Right cardiac atrium (tissue), 5 donors: ENCODE measurements around the gene CNIH2. TPM values are rescaled to one million over a fixed set of nuclear protein-coding genes. Genes with fewer than 3 reads are reported as not detected.

Experiments used
- polyA plus RNA-seq: library from polyadenylated mRNA; stranded (reverse); fragments of 200-250 nt; gene quantifications from one replicate; pipeline ENCODE4 v1.2.3, GENCODE V29; 2013
- total RNA-seq, 4 donors: library from RNA; stranded (reverse); fragmentation: NEBNext Ultra II Directional; extraction: Animal tissue kit (Norgen Biotek cat#: 25700); gene quantifications; one replicate each; pipeline ENCODE4 v1.2.1, GENCODE V29; 2021
- donor health status: healthy with polysubstance abuse.
- donor health status: DM: no; HTN: yes; CAD: no.
- donor health status: DM: no; HTN: no; CAD: no.
- donor health status: DM: no; HTN: yes; CAD: no; lungs with severe emphysema.
- donor health status: DM: yes; HTN: yes; CAD: no.

CNIH2 gene
- total and polyA plus RNA-seq, 5 donors = 0.23 to 0.47 (median 0.25) TPM; not detected in 2

Other genes starting within 250 kb of the CNIH2 start
- gene GAL3ST3, start 229.0 kb upstream of the CNIH2 start, total RNA-seq = 10 to 100 TPM; 10.8 to 13.6 (median 12.1) TPM
- gene GAL3ST3, start 229.0 kb upstream of the CNIH2 start, polyA plus RNA-seq = 8.9 TPM
- 10 to 100 TPM; 84.4 to 97.7 (median 91.7) TPM for gene SF3B2, start 225.8 kb upstream of the CNIH2 start, total RNA-seq
- gene SF3B2, start 225.8 kb upstream of the CNIH2 start, polyA plus RNA-seq = 62.1 TPM
- gene PACS1, start 207.9 kb upstream of the CNIH2 start, total RNA-seq = 10 to 100 TPM; 48.3 to 82.5 (median 56.5) TPM
- gene PACS1, start 207.9 kb upstream of the CNIH2 start, polyA plus RNA-seq = 30.9 TPM
- gene KLC2, start 20.5 kb upstream of the CNIH2 start, total RNA-seq = 10 to 100 TPM; 27.8 to 33.4 (median 30.6) TPM
- gene KLC2, start 20.5 kb upstream of the CNIH2 start, polyA plus RNA-seq = 34.7 TPM
- 100 to 1,000 TPM; 114 to 129 (median 125) TPM for gene RAB1B, start 9.5 kb upstream of the CNIH2 start, total RNA-seq
- gene RAB1B, start 9.5 kb upstream of the CNIH2 start, polyA plus RNA-seq = 170 TPM
- gene YIF1A, start 11.0 kb downstream of the CNIH2 start, total RNA-seq = 10 to 100 TPM; 48.0 to 65.3 (median 50.5) TPM
- 56.1 TPM for gene YIF1A, start 11.0 kb downstream of the CNIH2 start, polyA plus RNA-seq
- under 1 TPM; 0.20 to 0.31 (median 0.26) TPM for gene TMEM151A, start 13.7 kb downstream of the CNIH2 start, total RNA-seq
- 0.45 TPM for gene TMEM151A, start 13.7 kb downstream of the CNIH2 start, polyA plus RNA-seq
- 10 to 100 TPM; 10.5 to 22.9 (median 21.9) TPM for gene CD248, start 38.9 kb downstream of the CNIH2 start, total RNA-seq
- 12.0 TPM for gene CD248, start 38.9 kb downstream of the CNIH2 start, polyA plus RNA-seq
- gene RIN1, start 58.3 kb downstream of the CNIH2 start, total RNA-seq = 1 to 10 TPM; 2.0 to 3.8 (median 2.2) TPM
- gene RIN1, start 58.3 kb downstream of the CNIH2 start, polyA plus RNA-seq = 1.6 TPM
- gene BRMS1, start 66.9 kb downstream of the CNIH2 start, total RNA-seq = 10 to 100 TPM; 12.7 to 19.8 (median 15.0) TPM
- 26.0 TPM for gene BRMS1, start 66.9 kb downstream of the CNIH2 start, polyA plus RNA-seq
- 10 to 100 TPM; 43.9 to 67.1 (median 57.0) TPM for gene B4GAT1, start 69.5 kb downstream of the CNIH2 start, total RNA-seq
- gene B4GAT1, start 69.5 kb downstream of the CNIH2 start, polyA plus RNA-seq = 60.2 TPM
- 10 to 100 TPM; 18.7 to 33.2 (median 30.0) TPM for gene SLC29A2, start 93.6 kb downstream of the CNIH2 start, total RNA-seq
- gene SLC29A2, start 93.6 kb downstream of the CNIH2 start, polyA plus RNA-seq = 24.3 TPM
- gene NPAS4, start 142.9 kb downstream of the CNIH2 start, total RNA-seq = under 1 TPM; 0.09 to 0.84 (median 0.14) TPM
- gene NPAS4, start 142.9 kb downstream of the CNIH2 start, polyA plus RNA-seq = 0.84 TPM
- gene MRPL11, start 160.7 kb downstream of the CNIH2 start, total RNA-seq = 10 to 100 TPM; 47.5 to 53.0 (median 50.1) TPM
- 62.6 TPM for gene MRPL11, start 160.7 kb downstream of the CNIH2 start, polyA plus RNA-seq
- gene PELI3, start 188.7 kb downstream of the CNIH2 start, total RNA-seq = 10 to 100 TPM in 3 of 4 donors, 1 to 10 TPM in 1; 9.9 to 14.2 (median 12.8) TPM
- 12.8 TPM for gene PELI3, start 188.7 kb downstream of the CNIH2 start, polyA plus RNA-seq
- 10 to 100 TPM in 3 of 4 donors, 1 to 10 TPM in 1; 9.5 to 16.2 (median 14.7) TPM for gene DPP3, start 202.3 kb downstream of the CNIH2 start, total RNA-seq
- 10.5 TPM for gene DPP3, start 202.3 kb downstream of the CNIH2 start, polyA plus RNA-seq
- gene BBS1, start 232.5 kb downstream of the CNIH2 start, total RNA-seq = 10 to 100 TPM; 19.3 to 25.2 (median 21.4) TPM
- 12.4 TPM for gene BBS1, start 232.5 kb downstream of the CNIH2 start, polyA plus RNA-seq